B cell (primary cell): ENCODE data around the gene CYTL1.

Experiments used
- CTCF ChIP-seq: fragments of 200-600 bp; IDR thresholded peaks from one replicate; pipeline ENCODE4 v1.8.0; 2022; ENCODE audit warnings: antibody characterized with exemption, mild to moderate bottlenecking
- EZH2 ChIP-seq: IDR thresholded peaks from 2 replicates; pipeline ENCODE4 v1.6.1; 2012; ENCODE audit warnings: borderline replicate concordance, low read depth, mild to moderate bottlenecking, moderate library complexity, low read length; ENCODE audit not compliant: insufficient read depth, poor library complexity, severe bottlenecking

DNA sequence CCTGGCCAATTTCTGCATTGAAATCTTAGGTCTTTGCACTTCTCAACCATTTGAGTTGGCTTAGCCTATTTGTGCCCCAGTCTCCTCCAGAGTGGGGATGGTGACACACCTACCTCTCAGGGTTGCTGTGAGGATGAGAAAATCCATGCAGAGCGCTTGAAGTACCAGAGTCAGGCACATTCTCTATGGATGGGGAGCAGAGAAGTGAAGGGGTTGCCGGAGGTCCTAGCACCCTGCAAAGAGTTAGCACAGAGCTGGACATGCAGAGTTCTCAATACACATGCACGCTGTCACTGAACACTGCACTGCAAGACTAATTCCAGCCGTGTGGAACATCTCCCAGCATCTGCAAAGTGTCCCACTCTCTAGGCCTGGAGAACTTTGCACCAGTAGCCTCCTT is 29.5 kb upstream of the CYTL1 start:
- no peak for TF ChIP-seq CTCF
- no peak for TF ChIP-seq EZH2
